Left lung (tissue), 10 donors: ENCODE data around the gene POU3F3. TPM values are rescaled to one million over a fixed set of nuclear protein-coding genes. Genes with fewer than 3 reads are reported as not detected.

Experiments
- ATAC-seq: fragments of 200-7000 bp; cut with Tn5 transposase; one replicate; pipeline ENCODE4 v1.9.1; 2020; ENCODE audit warnings: moderate library complexity
- DNase-seq, 4 donors: peaks; one replicate each; pipeline ENCODE4 v3.0.0-alpha.2; 2013 to 2020
- H3K27ac ChIP-seq, 2 donors: fragments of 200-600 bp; sonication (generic) in 1 of 2; one replicate each; pipeline versions ENCODE4 v1.5.0 to v1.8.0; 2020 to 2021
- H3K27me3 ChIP-seq, 2 donors: fragments of 200-600 bp; sonication (generic) in 1 of 2; one replicate each; pipeline versions ENCODE4 v1.5.0 to v1.8.0; 2020 to 2021
- H3K36me3 ChIP-seq, 2 donors: fragments of 200-600 bp; sonication (generic) in 1 of 2; one replicate each; pipeline versions ENCODE4 v1.5.0 to v1.8.0; 2020 to 2021
- H3K4me1 ChIP-seq, 2 donors: fragments of 200-600 bp; one replicate each; pipeline ENCODE4 v1.8.0; 2021
- H3K4me3 ChIP-seq, 2 donors: fragments of 200-600 bp; sonication (generic) in 1 of 2; one replicate each; pipeline versions ENCODE4 v1.5.0 to v1.8.0; 2020 to 2021; ENCODE audit warnings: mild to moderate bottlenecking in 1 of 2
- H3K9me3 ChIP-seq, 2 donors: fragments of 200-600 bp; sonication (generic) in 1 of 2; one replicate each; pipeline versions ENCODE4 v1.5.0 to v1.8.0; 2020 to 2021
- intact Hi-C, 2 donors: fragments of 100-400 bp; cut with DNase I; formaldehyde crosslinking; loops; one replicate each; pipeline versions ENCODE4 v1.11.2 to v1.14.2; 2022
- polyA plus RNA-seq, 6 donors: library from polyadenylated mRNA; unstranded; fragments of 120-200 nt; gene quantifications; one replicate each; pipeline ENCODE4 v1.2.1, GENCODE V29; 2013; ENCODE audit not compliant: insufficient read length in 6 of 6
- total RNA-seq, 2 donors: library from RNA; stranded (reverse); fragmentation: NEBNext Ultra II Directional; extraction: Animal tissue kit (Norgen Biotek cat#: 25700); gene quantifications; one replicate each; pipeline ENCODE4 v1.2.1, GENCODE V29; 2021
- TF ChIP-seq, protein P1 (sequence below), 2 donors: fragments of 200-600 bp; sonication (generic) in 1 of 2; IDR thresholded peaks; one replicate each; pipeline versions ENCODE4 v1.5.0 to v1.8.0; 2021; ENCODE audit warnings: antibody characterized with exemption in 2 of 2
- donor health status: DM: no; HTN: yes; CAD: no.
- donor health status: DM: no; HTN: no; CAD: no.

Gene POU3F3
- total and polyA plus RNA-seq, 8 donors = 0.06 to 0.82 (median 0.21) TPM; not detected in 2

GRCh38 chr2:104855221-104856085, 1.5 kb downstream of the POU3F3 start:
- H3K4me1 ChIP-seq = peaks cover 8 to 51% of the 10 kb centered on the region in 2 donors
- H3K36me3 ChIP-seq = no peaks in the 10 kb centered on the region
- H3K9me3 ChIP-seq = no peaks in the 10 kb centered on the region
- H3K27ac ChIP-seq = no peak overlapping the region
- DNase-seq = no peak
- peaks cover 83 to 92% of the 10 kb centered on the region in 2 donors for H3K27me3 ChIP-seq
- TF ChIP-seq, protein P1, sequence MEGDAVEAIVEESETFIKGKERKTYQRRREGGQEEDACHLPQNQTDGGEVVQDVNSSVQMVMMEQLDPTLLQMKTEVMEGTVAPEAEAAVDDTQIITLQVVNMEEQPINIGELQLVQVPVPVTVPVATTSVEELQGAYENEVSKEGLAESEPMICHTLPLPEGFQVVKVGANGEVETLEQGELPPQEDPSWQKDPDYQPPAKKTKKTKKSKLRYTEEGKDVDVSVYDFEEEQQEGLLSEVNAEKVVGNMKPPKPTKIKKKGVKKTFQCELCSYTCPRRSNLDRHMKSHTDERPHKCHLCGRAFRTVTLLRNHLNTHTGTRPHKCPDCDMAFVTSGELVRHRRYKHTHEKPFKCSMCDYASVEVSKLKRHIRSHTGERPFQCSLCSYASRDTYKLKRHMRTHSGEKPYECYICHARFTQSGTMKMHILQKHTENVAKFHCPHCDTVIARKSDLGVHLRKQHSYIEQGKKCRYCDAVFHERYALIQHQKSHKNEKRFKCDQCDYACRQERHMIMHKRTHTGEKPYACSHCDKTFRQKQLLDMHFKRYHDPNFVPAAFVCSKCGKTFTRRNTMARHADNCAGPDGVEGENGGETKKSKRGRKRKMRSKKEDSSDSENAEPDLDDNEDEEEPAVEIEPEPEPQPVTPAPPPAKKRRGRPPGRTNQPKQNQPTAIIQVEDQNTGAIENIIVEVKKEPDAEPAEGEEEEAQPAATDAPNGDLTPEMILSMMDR (IDR thresholded peaks at IDR 0.05) = no peak
- H3K4me3 ChIP-seq = no peak overlapping the region
- intact Hi-C loops = no loop called here
- no peak for ATAC-seq

DNA sequence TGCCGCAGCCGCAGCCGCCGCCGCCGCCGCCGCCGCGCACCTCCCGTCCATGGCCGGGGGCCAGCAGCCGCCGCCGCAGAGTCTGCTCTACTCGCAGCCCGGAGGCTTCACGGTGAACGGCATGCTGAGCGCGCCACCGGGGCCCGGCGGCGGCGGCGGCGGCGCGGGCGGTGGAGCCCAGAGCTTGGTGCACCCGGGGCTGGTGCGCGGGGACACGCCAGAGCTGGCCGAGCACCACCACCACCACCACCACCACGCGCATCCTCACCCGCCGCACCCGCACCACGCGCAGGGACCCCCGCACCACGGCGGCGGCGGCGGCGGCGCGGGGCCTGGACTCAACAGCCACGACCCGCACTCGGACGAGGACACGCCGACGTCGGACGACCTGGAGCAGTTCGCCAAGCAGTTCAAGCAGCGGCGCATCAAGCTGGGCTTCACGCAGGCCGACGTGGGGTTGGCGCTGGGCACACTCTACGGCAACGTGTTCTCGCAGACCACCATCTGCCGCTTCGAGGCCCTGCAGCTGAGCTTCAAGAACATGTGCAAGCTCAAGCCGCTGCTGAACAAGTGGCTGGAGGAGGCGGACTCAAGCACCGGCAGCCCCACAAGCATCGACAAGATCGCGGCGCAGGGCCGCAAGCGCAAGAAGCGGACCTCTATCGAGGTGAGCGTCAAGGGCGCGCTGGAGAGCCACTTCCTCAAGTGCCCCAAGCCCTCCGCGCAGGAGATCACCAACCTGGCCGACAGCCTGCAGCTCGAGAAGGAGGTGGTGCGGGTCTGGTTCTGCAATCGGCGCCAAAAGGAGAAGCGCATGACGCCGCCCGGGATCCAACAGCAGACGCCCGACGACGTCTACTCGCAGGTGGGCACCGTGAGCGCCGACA, 2.4 kb downstream of the POU3F3 start:
- Histone ChIP-seq H3K4me3 (no peak overlapping the region), H3K36me3 (no peaks in the 10 kb centered on the region), H3K9me3 (no peaks in the 10 kb centered on the region), H3K4me1 (peaks cover 8 to 51% of the 10 kb centered on the region in 2 donors), H3K27me3 (peaks cover 83 to 92% of the 10 kb centered on the region in 2 donors), H3K27ac (no peak overlapping the region)
- DNase-seq (peak in 1 of 4 donors; percentile 81), ATAC-seq (no peak)
- TF ChIP-seq, protein P1 (IDR thresholded peaks at IDR 0.05) = no peak
- intact Hi-C loops = no loop called here

DNA sequence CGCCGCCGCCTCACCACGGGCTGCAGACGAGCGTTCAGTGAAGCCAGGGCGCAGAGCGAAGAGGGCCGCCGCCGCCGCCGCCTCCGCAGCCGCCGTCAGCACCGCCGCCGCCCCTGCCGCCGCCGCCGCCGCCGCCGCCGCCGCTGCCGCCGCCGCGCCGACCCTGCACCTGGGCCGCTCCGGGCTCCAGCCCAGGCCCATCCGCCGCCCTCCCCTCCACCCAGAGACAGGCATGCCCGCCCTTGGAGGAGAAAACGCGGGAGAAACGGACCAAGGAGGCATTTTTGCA, 3.0 kb downstream of the POU3F3 start:
- no peak overlapping the region for H3K4me3 ChIP-seq
- H3K27ac ChIP-seq = no peak overlapping the region
- TF ChIP-seq, protein P1 (IDR thresholded peaks at IDR 0.05) = no peak
- H3K9me3 ChIP-seq = no peaks in the 10 kb centered on the region
- intact Hi-C loops = no loop called here
- peaks cover 85 to 92% of the 10 kb centered on the region in 2 donors for H3K27me3 ChIP-seq
- H3K4me1 ChIP-seq = peaks cover 8 to 50% of the 10 kb centered on the region in 2 donors
- no peak for DNase-seq
- H3K36me3 ChIP-seq = no peaks in the 10 kb centered on the region
- no peak for ATAC-seq

DNA sequence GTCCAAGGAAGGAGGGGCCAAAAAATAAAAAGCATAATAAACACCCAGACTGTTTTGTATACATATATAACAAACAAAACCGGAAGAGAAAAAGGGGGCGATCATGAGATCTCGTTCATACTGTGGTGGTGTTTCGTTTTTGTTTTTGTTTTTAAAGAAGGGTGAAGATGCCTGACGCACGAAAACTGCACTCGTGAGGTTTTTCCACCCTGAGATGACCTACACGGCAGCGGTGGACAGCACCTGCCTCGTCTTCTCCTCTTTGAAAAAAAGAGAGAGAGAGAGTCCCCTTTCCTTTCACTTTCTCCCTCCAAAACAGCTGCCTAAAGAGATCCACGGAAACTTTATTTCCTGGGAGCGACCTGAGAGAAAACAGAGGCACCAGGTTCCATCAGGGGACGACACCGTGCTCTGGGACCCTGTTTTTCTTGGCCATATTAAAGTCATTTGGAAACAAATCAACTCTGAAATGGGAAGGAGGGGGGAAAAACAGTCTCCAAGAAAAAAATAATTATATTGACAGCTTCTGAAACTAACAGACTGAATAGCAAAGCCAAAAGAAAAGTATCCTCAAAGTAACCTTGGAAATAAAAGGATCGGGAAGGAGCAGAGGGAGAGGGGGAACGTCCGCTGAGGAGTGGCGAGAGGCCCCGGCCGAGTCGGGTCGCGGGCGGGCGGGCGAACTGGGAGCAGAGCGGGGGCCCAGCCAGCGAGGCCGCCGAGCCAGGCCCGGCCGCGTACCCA, 3.5 kb downstream of the POU3F3 start:
- ATAC-seq = no peak
- Histone ChIP-seq H3K27me3 (peaks cover 85 to 92% of the 10 kb centered on the region in 2 donors), H3K9me3 (no peaks in the 10 kb centered on the region), H3K36me3 (no peaks in the 10 kb centered on the region), H3K4me3 (no peak overlapping the region), H3K4me1 (peaks cover 8 to 49% of the 10 kb centered on the region in 2 donors), H3K27ac (no peak overlapping the region)
- no peak for DNase-seq
- TF ChIP-seq, protein P1 (IDR thresholded peaks at IDR 0.05) = no peak
- intact Hi-C loops = no loop called here
